ENCODE results near the gene BEND2.

Gene BEND2

DNA sequence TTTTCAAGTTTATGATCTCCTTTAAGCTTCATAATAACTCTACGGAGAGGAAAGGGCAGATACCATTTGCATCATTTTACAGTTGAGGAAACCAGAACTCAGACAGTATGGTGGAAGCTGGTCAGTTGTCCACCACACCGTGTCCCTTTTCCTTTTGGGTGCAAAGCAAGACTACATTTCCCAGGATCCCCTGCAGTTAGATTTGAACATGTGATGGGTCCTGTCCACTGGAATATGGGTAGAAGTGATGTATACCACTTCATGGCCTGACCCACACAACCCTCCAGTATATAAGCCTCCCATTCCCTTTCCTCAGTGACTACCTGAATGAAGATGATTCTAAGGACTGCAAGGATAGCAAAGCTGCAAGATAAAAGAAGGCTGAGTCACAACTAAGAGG is 74.7 kb downstream of the BEND2 start:
- no peak for DNase-seq (ENCODE audit: low spot score)
- FAIRE-seq, result no peak

DNA sequence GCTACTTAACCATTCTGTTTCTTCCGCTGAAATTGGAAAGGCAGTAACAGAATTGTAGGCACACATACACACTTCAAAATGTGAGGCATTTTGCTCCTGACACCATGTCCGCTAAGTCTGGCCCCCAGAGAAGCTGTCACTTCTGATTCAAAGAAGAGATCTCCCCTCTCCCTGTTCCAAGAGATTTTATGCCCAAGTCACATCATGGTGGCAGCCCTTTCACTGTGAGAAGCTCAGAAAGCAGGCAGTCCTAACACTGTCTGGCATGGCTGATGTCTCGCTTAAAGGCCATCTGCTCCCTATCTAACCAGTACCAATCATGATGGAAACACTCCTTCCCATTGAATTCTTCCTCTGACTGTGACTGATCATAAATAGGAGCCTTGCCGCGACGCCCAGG is 83.9 kb downstream of the BEND2 start:
- FAIRE-seq (no peak), DNase-seq (ENCODE audit: low spot score) (no peak)

DNA sequence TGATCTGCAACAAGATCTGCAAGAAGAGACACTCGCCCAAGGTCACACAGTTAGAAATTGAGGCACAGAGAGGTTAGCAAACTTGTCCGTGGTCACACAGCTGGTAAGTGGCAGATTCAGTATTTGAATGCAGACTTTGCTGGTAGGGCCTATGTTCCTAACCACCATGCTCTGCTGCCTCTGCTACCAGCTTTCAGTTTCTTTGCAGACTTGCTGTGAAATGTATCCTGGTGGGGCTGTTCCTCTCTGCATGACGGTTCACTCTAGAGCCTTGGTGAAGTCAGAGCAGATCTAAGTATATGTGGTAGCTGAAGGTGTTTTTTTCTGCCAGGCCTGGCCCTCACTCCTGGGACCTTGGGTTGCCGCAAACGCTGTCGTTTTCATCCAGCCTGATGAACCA is 87.1 kb downstream of the BEND2 start:
- FAIRE-seq (no peak), DNase-seq (ENCODE audit: low spot score) (no peak)

DNA sequence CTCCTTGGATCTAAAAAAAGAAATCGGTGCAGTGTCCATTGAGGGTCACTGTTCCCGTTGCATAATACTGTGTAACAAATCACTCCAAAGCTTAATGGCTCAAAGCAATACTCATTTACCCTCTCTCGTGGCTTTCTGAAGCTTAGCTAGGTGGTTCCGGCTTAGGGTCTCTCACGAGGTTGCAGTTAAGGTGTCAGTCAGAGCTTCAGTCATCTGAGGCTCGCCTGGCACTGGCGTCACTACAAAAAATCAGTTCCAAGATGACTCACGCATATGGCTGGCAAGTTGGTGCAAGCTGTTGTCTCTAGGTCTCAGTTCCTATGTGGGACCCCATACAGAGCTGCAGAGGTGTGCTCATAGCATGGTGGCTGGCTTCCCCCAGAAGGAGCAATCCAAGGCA is 91.0 kb downstream of the BEND2 start:
- no peak for DNase-seq (ENCODE audit: low spot score)
- FAIRE-seq, result no peak

DNA sequence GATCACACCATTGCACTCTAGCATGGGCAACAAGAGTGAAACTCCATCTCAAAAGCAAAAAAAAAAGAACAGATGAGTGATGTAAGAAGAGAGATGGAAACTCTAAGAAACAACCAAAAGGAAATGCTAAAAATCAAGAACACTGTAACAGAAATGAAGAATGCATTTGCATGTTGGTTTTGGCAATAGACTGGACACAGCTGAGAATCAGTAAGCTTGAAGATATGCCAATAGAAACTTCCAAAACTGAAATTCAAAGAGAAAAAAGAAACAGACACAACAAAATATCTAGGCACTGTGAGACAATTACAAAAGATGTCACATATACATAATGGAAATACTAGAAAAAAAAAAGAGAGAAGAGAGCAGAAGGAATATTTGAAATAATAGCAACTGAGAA is 93.7 kb downstream of the BEND2 start:
- FAIRE-seq (no peak), DNase-seq (ENCODE audit: low spot score) (no peak)

DNA sequence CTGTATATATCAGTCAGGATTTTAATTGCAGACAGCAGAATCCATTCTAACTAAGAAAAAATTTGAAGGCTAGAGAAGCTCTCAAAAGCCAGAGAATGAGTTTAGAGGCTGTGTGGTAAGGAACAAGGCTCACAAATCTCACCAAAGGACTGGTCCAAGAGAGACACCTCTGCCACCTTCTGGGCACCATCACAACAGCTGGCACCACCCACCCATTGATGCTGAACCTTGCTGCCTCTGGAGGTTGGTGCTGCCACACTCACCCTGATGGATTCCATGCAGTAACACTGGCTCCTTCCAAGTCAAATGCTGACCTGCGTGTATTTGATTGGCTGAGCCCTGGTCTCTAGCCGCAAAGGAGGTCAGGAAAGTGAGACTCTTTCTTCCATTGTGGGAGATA is 100.8 kb downstream of the BEND2 start:
- no peak for DNase-seq (ENCODE audit: low spot score)
- FAIRE-seq, result no peak
